GM19025 (cell line): ENCODE measurements around the gene ALOX12B.
"Not testable (repeated sequence)": the region's sequence is repeated elsewhere in the genome, so short reads cannot be mapped to it uniquely, and the experiment has no call there.

Source experiments
- ATAC-seq: cut with Tn5 transposase; IDR thresholded peaks from one replicate; pipeline ENCODE4 v1.9.1; 2021; ENCODE audit warnings: mild to moderate bottlenecking, low read depth, moderate library complexity; ENCODE audit not compliant: unreplicated experiment

Gene ALOX12B

DNA sequence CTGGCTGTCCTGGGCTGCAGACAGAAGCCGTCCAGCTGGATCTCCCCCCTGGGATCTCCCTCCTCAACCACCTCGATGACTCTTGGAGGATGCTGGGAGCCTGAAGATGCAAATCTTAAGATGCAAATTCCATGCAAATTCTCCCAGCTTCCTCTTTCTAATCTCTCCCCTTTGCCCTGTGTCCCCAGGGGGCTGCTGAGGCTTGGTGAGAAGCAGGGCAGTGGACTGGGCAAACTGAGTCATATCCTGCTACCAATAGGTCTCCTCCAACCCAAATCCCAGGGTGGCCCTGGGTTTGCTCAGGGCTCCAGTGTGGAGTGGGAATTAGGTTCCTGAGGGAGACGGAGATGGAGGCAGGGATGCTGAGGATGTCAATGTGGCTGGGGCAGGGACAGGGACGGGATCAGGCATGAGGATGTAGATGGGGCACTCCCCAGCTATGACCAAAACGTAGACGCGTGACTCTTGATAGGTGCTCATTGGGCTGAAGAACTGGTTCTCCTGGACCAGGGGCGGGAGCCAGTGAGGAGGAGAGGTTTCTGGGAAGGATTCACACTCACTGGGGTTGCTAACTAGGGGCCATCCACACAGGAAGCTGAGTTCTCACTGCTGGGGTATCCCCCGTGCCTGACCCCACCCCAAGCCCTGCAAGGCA, 3.6 kb upstream of the ALOX12B start:
- no peak for ATAC-seq

DNA sequence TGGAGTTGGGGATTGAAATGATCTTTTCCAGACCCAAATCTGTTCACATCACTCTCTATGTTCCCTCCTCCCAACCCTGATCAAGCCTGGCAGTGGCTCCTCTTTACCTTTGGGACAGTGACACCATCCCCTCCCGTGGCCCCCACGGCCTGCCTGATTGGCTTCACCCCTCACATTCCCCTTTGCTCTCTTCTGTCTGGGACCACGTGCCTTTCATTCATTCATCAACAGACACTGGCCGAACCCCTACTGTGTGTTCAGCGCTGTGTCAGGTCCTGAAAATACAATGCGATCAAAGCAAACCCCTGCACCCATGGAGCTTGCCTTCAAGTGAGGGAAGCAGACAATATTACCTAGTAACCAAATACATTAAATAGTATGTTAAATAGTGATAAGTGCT, 2.2 kb upstream of the ALOX12B start:
- no peak for ATAC-seq

DNA sequence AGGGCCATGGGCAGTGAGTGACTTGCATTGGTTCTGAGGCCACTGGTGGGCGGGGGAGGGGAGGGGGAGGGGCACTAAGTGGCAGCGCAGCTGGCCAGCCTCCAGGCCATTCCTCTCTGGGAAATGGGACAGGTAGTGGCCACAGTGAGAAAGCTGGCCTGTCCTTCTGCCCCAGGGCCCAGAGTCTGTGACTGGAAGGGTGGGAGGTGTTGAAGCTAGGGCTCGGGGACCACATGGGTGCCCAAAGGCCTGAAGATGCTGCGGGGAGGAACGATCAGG, 375 bp upstream of the ALOX12B start:
- no peak for ATAC-seq

DNA sequence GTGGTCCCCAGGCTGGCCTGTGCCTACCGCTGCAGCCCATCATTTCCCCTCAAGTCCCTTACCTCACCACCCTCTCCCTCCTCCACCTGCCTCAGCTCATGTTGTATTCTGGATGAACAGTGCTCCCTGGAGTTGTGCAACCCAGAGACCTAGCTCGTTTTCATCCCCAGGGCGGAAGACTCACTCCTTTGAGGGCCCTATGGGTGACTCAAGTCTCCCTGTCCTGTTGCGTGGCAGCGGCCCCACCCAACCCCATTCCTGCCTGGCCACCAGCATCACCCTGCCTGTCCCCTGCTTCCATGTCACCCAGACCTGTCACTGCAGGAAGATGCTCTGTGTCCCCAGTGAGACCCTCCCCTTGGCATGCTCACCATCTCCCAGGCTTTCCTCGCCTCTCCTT, 3.3 kb downstream of the ALOX12B start:
- no peak for ATAC-seq

DNA sequence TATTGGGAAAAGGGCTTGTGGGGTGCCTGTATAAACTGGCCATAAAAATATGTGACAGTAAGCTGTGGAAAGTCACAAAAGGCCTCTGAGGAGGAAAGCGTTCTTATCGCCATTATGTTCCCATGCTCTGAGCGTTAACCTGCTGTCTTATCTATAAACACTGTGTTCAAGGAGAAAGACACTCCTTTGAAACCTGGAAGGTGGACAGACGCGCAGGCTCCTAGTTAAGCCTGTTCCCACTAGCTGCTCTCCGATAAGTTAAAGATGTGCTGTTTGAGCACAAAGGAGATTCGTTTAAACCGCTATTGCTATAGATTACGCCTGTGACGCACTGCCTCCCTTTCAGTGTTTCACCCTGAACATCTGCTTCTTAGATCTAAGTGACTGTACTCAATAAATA, 5.2 kb downstream of the ALOX12B start:
- ATAC-seq, result no peak

DNA sequence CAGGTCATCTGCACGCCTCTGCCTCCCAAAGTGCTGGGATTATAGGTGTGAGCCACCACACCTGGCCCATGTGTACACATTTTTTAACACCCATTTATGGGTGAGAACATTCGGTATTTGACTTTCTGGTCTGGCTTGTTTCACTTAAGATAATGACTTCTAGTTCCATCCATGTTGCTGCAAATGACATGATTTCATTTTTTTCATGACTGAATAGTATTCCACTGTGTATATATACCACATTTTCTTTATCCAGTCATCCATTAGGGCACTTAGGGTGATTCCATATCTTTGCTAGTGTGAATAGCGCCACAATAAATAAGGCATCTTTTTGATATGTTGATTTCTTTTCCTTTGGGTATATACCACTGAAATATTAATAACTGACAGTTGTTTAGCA, 5.6 kb downstream of the ALOX12B start:
- ATAC-seq, result no peak

DNA sequence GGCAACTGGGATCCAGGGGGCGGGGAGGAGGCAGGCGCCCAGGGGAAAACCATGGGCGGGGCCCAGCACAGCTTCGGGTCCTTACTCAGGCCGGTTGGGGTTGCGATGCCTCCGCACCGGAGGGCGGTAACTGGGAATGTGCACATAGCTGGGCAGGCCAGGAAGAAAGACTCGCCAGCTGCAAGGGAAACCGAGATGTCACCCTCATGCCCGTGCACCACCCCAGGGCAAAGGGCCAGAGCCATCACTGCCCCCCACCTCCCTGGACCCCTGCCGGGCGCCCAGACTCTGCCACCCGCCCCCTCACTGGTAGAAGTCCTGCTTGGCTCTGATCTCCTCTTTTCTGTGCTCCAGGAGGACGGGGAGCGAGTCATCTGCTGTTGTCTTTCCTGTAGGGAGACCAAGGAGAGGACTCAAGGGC, 6.7 kb downstream of the ALOX12B start:
- ATAC-seq, result no peak

DNA sequence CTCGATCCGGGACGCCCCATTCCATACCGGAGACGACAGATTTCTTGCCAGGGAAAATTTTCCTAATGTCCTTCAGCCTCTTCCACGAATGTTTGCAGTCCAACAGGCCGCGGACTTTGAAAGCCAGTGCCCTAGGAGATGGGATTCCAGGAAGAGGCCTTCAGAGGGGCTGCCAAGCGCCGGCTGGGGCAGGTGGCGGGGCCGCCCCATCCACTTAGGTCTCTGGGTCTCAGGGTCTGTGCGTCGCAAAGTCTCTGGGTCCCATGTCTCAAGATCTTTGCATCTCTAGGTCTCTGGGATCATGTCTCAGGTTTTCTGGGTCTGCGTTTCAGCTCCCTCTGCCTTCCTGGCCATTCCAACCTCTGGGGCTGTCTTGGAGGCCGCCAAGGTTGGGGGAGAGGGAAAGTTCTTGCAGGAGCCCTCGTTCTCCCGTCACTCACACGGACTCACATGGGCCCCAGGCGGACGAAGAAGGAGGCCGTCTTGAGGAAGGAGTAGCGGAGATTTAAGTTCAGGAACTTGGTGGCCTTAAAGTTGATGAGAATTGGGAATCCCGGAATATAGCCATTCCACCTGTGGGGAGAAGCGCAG, 7.2 kb downstream of the ALOX12B start:
- ATAC-seq, result no peak

DNA sequence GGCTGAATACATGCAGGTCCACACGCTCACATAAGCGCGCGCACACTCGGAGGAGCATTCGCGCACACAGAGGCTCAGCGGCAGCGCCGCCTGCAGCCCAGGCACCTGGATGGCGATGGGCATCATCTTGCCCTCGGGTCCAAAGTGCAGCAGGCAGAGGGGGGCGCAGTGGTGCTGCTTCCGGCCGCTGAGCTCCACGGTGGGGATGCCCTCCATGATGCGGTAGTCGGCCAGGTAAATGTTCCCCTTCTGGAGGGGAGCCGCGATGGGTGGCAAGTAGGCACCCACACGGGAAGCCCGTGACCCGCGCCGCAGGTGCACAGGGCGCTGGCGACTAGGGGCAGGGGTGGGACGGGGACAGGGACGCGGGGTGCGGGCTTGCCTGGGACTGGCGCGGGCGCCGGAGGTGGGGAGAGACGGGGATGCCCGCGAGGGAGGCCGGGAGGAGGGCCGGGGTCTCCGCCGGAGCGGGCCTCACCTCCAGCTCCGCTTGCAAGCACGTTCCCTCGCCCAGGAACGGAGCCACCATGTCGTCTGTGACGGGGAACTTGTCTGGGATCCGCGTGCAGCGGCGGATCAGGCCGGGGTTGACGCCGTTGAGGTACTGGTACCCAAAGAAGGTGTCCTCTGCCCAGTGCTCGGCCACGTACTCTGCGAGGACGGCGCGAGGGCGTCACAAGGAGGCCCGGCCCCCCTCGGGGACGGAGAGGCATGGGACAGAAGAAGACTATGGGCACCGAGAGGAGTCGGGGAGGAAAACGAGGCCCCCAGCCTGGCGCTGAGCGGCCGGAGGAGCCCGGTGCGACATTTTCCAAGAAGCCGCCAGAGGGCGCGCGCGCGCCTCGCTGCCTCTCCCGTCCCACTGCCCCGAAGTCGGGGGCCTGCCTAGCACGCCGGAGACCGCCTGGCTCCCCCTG, 8.0 kb downstream of the ALOX12B start:
- no peak for ATAC-seq

DNA sequence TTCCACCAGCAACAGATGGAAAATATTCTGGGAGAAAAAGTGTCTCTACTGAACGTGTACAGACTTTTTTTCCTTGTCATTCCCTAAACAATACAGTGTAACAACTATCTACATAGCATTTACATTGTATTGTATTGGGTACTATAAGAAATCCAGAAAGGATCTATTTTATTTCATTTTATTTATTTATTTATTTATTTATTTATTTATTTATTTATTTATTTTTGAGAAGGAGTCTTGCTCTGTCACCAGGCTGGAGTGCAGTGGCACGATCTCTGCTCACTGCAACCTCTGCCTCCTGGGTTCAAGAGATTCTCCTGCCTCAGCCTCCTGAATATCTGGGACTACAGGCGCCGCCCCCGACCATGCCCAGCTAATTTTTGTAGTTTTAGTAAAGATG, 9.6 kb downstream of the ALOX12B start:
- not testable (repeated sequence) for ATAC-seq

DNA sequence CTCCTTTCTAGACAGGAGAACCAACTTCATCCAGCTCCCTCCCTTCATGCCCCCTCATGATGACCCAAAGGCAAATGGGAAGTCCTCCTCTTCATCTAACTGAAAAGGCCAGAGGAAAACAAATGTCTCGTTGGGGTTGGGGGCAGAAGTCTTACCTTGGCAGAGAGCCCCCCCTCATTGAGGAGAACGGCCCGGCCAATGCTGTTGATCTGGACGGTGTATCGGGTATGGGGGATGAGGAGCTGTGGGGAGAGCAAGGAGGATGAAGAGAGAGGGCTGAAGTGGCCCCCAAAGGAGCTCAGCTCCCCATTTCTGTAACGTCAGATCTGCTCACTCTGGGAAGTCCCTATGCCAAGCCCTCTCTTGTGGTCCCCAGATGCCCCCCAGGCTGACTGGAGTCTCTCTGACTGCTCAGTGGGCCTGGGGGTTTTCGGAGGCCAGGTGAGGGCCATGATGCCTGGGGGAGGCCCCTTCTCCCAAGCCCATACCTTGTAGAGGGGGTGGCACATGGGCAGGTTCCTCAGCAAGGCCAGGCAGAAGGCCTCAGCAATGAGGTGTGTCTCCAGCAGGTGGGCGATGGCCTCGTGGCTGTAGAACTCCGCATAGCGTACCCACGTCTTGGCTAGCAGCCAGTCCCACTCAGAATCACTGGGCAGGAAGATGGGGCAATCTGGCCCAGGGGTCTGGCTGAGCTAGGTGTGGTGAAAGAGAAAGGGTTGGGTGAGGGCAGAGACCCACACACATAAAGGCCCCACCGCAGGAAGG, 10.8 kb downstream of the ALOX12B start:
- no peak for ATAC-seq

DNA sequence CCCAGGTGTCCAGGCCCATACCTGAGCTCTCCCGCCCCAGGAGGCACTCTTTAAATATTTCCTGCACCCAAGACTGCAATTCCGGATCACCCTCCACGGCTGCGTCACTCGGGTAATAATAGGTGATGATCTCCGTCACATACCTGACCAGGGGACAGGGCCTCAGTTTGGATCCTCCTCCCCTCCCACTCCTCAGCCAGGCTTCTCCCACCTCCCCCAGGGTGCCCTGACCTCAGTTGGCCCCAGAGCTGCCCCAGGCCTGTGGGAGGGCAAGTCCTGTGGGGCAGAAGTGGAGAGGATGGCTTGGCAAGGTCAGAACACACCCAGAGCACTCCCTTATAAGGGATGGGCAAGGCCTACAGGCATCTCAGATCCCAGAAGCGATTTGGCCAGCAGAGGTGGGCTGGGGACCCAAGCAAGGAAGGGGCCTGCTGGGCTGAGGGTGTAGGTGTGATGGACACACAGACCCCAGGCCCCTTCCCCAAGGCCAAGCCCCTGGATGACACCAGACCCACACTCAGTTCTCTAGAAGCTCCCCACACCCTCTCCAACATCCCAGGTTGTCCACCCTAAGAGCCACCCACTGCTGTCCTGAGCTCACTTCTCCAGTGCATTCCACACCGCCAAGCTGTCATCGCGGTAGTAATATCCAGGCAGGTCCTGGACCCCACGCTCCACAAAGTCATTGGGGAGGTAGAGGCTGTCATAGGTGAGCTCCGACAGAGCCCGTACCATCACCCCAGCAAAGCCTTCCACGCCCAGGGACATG, 11.8 kb downstream of the ALOX12B start:
- no peak for ATAC-seq

DNA sequence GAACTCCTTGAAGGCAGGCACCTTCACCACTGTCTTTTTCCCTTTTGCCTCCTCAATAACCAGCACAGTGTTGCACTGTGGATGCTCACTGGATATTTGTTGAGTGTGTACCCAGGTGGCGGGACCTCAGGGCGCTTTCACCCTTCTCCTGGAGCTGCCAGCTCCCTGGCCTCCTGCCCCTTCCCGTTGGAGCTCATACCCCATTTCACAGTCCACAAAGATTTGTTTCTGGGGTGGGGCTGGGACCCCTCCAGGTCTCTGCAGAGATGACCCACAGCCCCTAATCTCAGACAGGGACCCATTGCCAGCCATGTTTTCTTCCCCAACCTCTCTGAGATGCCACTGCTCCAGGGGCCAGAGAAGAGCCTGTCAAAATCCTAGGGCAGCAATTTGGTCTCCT, 12.4 kb downstream of the ALOX12B start:
- ATAC-seq, result no peak

DNA sequence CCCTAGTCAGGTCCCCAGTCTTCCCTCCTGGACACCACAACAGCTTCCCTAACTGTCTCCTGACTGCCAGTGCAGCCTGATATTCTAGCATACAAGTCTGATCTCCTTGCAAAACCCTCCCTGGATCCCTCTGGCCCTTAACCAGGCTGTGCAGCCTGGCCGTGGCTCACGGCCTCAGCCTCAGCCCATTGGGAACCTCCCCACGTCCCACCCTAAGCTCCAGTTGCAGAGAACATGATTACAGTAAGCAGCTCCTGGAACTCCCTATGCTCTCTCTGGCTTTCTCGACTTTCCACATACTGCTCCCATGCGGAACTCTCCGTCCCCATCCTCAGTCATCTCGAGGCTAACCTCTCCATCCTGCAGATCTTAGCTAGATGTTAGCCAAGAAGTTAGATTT, 13.0 kb downstream of the ALOX12B start:
- ATAC-seq, result no peak

DNA sequence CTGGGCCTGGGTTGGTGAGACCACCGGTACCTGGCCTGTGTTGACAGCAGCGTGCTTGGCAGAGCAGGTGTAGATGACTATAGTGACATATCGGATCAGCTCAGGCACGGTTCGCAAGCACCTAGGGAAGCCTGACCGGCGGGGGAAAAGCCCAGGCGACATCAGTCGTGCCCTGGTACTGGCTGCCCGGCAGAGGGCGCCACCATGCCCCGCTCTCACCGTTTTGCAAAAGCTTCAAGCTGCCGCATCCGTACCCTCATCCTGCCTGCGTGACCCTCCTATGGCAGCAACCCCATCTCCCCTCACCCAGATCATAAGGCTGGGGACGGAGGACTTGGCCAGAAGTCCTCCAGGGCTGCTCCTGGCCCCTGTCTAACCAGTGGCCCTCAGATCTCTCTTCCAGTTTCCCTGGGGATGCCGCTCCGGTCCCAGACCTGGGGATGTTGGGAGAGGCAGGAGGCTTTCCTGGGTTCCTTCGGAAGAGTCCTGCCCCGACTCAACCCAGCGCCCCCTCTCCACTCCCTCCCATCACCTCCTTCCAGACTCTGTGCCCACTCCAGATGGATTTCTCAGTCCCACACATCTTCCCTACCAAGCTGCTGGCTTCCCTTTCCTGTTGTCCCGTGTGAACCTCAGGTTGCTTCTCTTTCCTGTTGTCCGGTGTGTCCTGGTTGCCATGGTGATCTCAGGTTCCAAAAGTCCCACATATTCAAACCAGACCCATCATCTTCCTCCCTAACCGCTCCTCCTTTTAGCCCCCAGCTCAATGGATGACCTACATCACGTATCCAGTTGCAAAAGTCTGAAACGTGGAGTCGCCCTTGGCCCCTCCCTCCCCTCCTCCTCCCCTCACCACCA, 13.7 kb downstream of the ALOX12B start:
- no peak for ATAC-seq

DNA sequence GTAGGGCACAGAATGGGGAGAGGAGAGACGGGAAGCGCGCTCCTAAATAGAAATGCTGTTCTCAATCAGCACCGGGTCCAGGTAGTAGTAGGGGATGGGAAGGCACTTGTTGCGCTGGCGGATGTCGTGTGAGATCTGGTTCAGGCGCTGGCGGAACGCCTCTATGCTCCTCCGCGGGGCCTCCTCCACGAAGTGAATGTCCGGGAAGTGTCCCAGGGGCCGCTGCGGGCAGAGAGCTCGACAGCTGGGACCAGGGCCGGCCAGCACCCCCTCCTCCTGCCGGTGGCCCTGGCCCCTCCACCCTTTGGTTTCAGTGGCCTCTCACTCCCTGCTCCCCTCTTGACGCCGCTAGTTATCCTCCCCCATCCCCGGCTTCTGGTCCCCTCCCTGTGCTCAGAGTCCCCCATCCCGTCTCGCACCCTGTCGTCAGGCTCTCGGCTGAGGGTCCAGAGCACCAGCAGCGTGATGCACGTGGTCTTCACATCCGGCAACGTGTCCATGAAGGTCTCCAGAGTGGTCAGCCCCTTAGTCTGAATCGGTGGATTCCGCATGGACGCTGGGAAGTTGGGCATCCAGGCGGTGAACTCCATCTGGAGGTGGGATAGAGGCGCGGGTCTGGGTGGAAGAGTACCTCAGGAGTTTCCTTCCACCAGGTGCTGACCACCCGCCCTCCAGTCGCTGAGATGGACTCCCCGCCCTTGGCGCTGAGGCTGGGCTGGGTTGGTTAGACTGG, 14.6 kb downstream of the ALOX12B start:
- ATAC-seq, result no peak

DNA sequence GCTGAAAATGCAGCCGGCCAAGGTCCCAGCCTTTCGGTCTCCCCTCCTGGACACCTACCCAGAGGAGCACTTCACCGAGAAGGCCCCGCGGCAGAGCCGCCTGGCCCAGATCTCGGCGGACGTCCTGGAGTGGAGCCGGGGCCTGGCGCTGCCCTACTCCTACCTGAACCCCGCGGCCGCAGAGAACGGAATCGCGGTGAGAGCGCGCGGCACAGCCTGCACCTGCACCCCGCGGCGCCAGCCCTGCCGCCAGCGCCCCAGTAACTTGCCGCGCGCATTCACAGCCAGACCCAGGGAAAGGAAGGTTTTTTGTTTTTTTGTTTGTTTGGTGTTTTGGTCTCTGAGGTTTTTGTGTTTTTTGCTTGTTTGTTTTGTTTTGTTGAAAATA, 15.2 kb downstream of the ALOX12B start:
- no peak for ATAC-seq

DNA sequence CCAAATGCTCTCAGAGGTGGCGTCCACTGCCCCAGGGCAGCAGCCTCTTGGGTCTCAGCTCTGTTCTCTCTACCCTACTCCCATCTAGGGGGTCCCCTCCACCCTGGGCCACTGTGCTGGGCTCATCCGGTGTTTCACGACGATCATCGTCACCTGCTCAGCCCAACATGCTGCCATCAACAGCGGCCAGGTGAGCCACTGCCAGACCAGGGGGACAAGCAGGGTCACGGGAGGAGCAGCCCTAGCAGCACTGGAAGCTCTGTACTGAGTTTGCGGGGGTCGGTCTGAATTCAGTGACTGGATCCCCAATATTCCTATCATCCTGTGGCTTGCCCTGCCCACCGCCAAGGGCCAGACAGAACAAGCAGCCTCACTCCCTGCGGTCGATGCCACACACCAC, 16.0 kb downstream of the ALOX12B start:
- no peak for ATAC-seq

DNA sequence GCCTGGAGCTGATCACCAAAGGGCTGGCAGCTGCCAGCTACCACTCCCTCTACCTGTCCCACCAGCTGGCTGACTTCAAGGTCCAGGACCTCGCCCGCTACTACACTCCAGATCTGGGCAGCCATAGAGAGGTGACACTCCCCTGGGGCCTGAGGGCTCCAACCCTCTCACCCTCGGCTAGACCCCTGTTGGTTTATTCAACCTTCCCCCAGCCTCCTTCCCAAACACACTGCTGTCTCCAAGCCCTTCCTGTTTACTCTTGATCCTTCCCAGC, 18.0 kb downstream of the ALOX12B start:
- no peak for ATAC-seq
